NCI-H446 (cell line): ENCODE results near the gene SUMF1.
"Not testable (repeated sequence)": the region's sequence is repeated elsewhere in the genome, so short reads cannot be mapped to it uniquely, and the experiment has no call there.

ENCODE experiments used
- DNase-seq, 2 experiments: peaks; one replicate each; lab custom pipeline; 2025; lab: John Stamatoyannopoulos, UW

The SUMF1 gene

GRCh38 chr3:4460334-4460733, 6.7 kb downstream of the SUMF1 start:
- DNase-seq = no peak

- DNase-seq = no peak
Observed at GRCh38 chr3:4458961-4459360, 8.1 kb downstream of the SUMF1 start.

- DNase-seq = not testable (repeated sequence)
Observed at GRCh38 chr3:4456780-4457179, 10.3 kb downstream of the SUMF1 start.

- DNase-seq = no peak
Observed at GRCh38 chr3:4454142-4454541, 12.9 kb downstream of the SUMF1 start.

- DNase-seq = no peak
Observed at GRCh38 chr3:4449043-4449805, 17.8 kb downstream of the SUMF1 start.

- DNase-seq = no peak
Observed at GRCh38 chr3:4448187-4448586, 18.9 kb downstream of the SUMF1 start.

GRCh38 chr3:4447295-4447999, 19.6 kb downstream of the SUMF1 start:
- DNase-seq = no peak

GRCh38 chr3:4440951-4441350, 26.1 kb downstream of the SUMF1 start:
- no peak for DNase-seq

GRCh38 chr3:4438296-4438695, 28.8 kb downstream of the SUMF1 start:
- no peak for DNase-seq

- no peak for DNase-seq
Observed at GRCh38 chr3:4432259-4432658, 34.8 kb downstream of the SUMF1 start.

- no peak for DNase-seq
Observed at GRCh38 chr3:4429648-4430350, 37.3 kb downstream of the SUMF1 start.

- DNase-seq = no peak
Observed at GRCh38 chr3:4426782-4427344, 40.2 kb downstream of the SUMF1 start.

- no peak for DNase-seq
Observed at GRCh38 chr3:4426261-4426781, 40.7 kb downstream of the SUMF1 start.

- no peak for DNase-seq
Observed at GRCh38 chr3:4425707-4426106, 41.4 kb downstream of the SUMF1 start.

GRCh38 chr3:4425055-4425454, 42.0 kb downstream of the SUMF1 start:
- no peak for DNase-seq

GRCh38 chr3:4421121-4421520, 45.9 kb downstream of the SUMF1 start:
- no peak for DNase-seq

- DNase-seq = no peak
Observed at GRCh38 chr3:4419920-4420319, 47.1 kb downstream of the SUMF1 start.

GRCh38 chr3:4419386-4419785, 47.7 kb downstream of the SUMF1 start:
- no peak for DNase-seq

GRCh38 chr3:4418156-4418555, 48.9 kb downstream of the SUMF1 start:
- no peak for DNase-seq

GRCh38 chr3:4417449-4417848, 49.6 kb downstream of the SUMF1 start:
- peak; percentile 41 to 63 for DNase-seq

GRCh38 chr3:4416961-4417360, 50.1 kb downstream of the SUMF1 start:
- DNase-seq = peak; percentile 67 to 94

- no peak for DNase-seq
Observed at GRCh38 chr3:4416427-4416945, 50.6 kb downstream of the SUMF1 start.
